Measurements from ENCODE around the gene IPO13.

- TF ChIP-seq CTCF (IDR thresholded peaks at IDR 0.05; ENCODE audit: insufficient read depth, low read length, poor library complexity, severe bottlenecking) (no peak), EZH2phosphoT487 (conservative IDR thresholded peaks at IDR 0.05; ENCODE audit: low read length) (no peak)
Measured at GRCh38 chr1:43970911-43971310, 24.2 kb downstream of the IPO13 start.

Measured in SU-DHL-6 (cell line).